HEK293 (cell line): Measurements from ENCODE around the gene EZH1.

Experiments
- GLI2 ChIP-seq: fragments of 450-650 bp; formaldehyde crosslinking; IDR thresholded peaks from 2 replicates; pipeline ENCODE4; 2017; ENCODE audit warnings: missing biosample characterization, missing genetic modification characterization, low read depth, borderline replicate concordance
- KLF10 ChIP-seq: fragments of 450-650 bp; IDR thresholded peaks from 2 replicates; pipeline ENCODE4 v1.5.1; 2018; ENCODE audit warnings: missing biosample characterization, mild to moderate bottlenecking, missing genetic modification characterization
- KLF9 ChIP-seq: fragments of 450-650 bp; formaldehyde crosslinking; IDR thresholded peaks from 2 replicates; pipeline ENCODE4 v1.5.1; 2016; ENCODE audit warnings: missing biosample characterization, missing genetic modification characterization, low read depth
- SALL2 ChIP-seq: fragments of 450-650 bp; formaldehyde crosslinking; IDR thresholded peaks from 2 replicates; pipeline ENCODE4 v1.5.0; 2017; ENCODE audit warnings: missing biosample characterization, mild to moderate bottlenecking, missing genetic modification characterization, borderline replicate concordance
- SCRT1 ChIP-seq: fragments of 450-650 bp; formaldehyde crosslinking; IDR thresholded peaks from 2 replicates; pipeline ENCODE4 v1.5.1; 2016; ENCODE audit warnings: missing biosample characterization, missing genetic modification characterization, borderline replicate concordance
- SP3 ChIP-seq: fragments of 450-650 bp; formaldehyde crosslinking; IDR thresholded peaks from 2 replicates; pipeline ENCODE4 v1.5.1; 2016; ENCODE audit warnings: missing biosample characterization, missing genetic modification characterization
- ZBTB21 ChIP-seq: fragments of 450-650 bp; formaldehyde crosslinking; IDR thresholded peaks from 2 replicates; pipeline ENCODE4 v1.5.1; 2017; ENCODE audit warnings: missing biosample characterization, missing genetic modification characterization
- ZNF16 ChIP-seq: fragments of 450-650 bp; formaldehyde crosslinking; IDR thresholded peaks from 2 replicates; pipeline ENCODE4 v1.5.1; 2016; ENCODE audit warnings: low read depth, missing biosample characterization, missing genetic modification characterization
- ZNF214 ChIP-seq: fragments of 450-650 bp; formaldehyde crosslinking; IDR thresholded peaks from 2 replicates; pipeline ENCODE4 v1.5.1; 2017; ENCODE audit warnings: missing biosample characterization, mild to moderate bottlenecking, missing genetic modification characterization, borderline replicate concordance
- ZNF302 ChIP-seq: fragments of 450-650 bp; formaldehyde crosslinking; IDR thresholded peaks from 2 replicates; pipeline ENCODE4 v1.5.1; 2016; ENCODE audit warnings: missing biosample characterization, missing genetic modification characterization, low read depth
- ZNF311 ChIP-seq: fragments of 450-650 bp; formaldehyde crosslinking; IDR thresholded peaks from 2 replicates; pipeline ENCODE4 v1.5.1; 2017; ENCODE audit warnings: missing biosample characterization, missing genetic modification characterization, borderline replicate concordance
- ZNF600 ChIP-seq: fragments of 450-650 bp; formaldehyde crosslinking; IDR thresholded peaks from 2 replicates; pipeline ENCODE4 v1.5.1; 2016; ENCODE audit warnings: missing biosample characterization, missing genetic modification characterization
- ZNF623 ChIP-seq: fragments of 450-650 bp; formaldehyde crosslinking; IDR thresholded peaks from 2 replicates; pipeline ENCODE4 v1.5.1; 2016; ENCODE audit warnings: missing biosample characterization, missing genetic modification characterization
- ZNF658 ChIP-seq: fragments of 450-650 bp; formaldehyde crosslinking; IDR thresholded peaks from 2 replicates; pipeline ENCODE4; 2016; ENCODE audit warnings: missing biosample characterization, missing genetic modification characterization
- ZNF768 ChIP-seq: fragments of 450-650 bp; formaldehyde crosslinking; IDR thresholded peaks from 2 replicates; pipeline ENCODE4 v1.5.1; 2018; ENCODE audit warnings: missing biosample characterization, mild to moderate bottlenecking, missing genetic modification characterization
- ZNF777 ChIP-seq: fragments of 450-650 bp; formaldehyde crosslinking; IDR thresholded peaks from 2 replicates; pipeline ENCODE4 v1.5.1; 2017; ENCODE audit warnings: missing biosample characterization, missing genetic modification characterization, borderline replicate concordance
- ZNF837 ChIP-seq: fragments of 450-650 bp; formaldehyde crosslinking; IDR thresholded peaks from 2 replicates; pipeline ENCODE4 v1.5.1; 2016; ENCODE audit warnings: missing biosample characterization, missing genetic modification characterization
- ZSCAN30 ChIP-seq: fragments of 450-650 bp; IDR thresholded peaks from 2 replicates; pipeline ENCODE4 v1.5.1; 2018; ENCODE audit warnings: missing biosample characterization, mild to moderate bottlenecking, missing genetic modification characterization, moderate library complexity
- TF ChIP-seq, protein P1 (sequence below): fragments of 450-650 bp; formaldehyde crosslinking; IDR thresholded peaks from 2 replicates; pipeline ENCODE4 v1.5.1; 2016; ENCODE audit warnings: missing biosample characterization, missing genetic modification characterization
- TF ChIP-seq, protein P2 (sequence below): fragments of 450-650 bp; formaldehyde crosslinking; IDR thresholded peaks from 2 replicates; pipeline ENCODE4 v1.5.1; 2016; ENCODE audit warnings: missing biosample characterization, missing genetic modification characterization
- TF ChIP-seq, protein P3 (sequence below): fragments of 450-650 bp; formaldehyde crosslinking; IDR thresholded peaks from 2 replicates; pipeline ENCODE4 v1.5.1; 2017; ENCODE audit warnings: missing biosample characterization, missing genetic modification characterization
- TF ChIP-seq, protein P4 (sequence below): fragments of 450-650 bp; formaldehyde crosslinking; IDR thresholded peaks from 2 replicates; pipeline ENCODE4 v1.5.1; 2016; ENCODE audit warnings: missing biosample characterization, missing genetic modification characterization
- TF ChIP-seq, protein P5 (sequence below): fragments of 450-650 bp; formaldehyde crosslinking; IDR thresholded peaks from 2 replicates; pipeline ENCODE4 v1.5.1; 2016; ENCODE audit warnings: missing biosample characterization, missing genetic modification characterization
- TF ChIP-seq, protein P6 (sequence below): fragments of 450-650 bp; formaldehyde crosslinking; IDR thresholded peaks from 2 replicates; pipeline ENCODE4 v1.5.1; 2016; ENCODE audit warnings: missing biosample characterization, missing genetic modification characterization
- TF ChIP-seq, protein P7 (sequence below): fragments of 450-650 bp; formaldehyde crosslinking; IDR thresholded peaks from 2 replicates; pipeline ENCODE4 v1.5.1; 2017; ENCODE audit warnings: missing biosample characterization, missing genetic modification characterization

EZH1 gene

DNA sequence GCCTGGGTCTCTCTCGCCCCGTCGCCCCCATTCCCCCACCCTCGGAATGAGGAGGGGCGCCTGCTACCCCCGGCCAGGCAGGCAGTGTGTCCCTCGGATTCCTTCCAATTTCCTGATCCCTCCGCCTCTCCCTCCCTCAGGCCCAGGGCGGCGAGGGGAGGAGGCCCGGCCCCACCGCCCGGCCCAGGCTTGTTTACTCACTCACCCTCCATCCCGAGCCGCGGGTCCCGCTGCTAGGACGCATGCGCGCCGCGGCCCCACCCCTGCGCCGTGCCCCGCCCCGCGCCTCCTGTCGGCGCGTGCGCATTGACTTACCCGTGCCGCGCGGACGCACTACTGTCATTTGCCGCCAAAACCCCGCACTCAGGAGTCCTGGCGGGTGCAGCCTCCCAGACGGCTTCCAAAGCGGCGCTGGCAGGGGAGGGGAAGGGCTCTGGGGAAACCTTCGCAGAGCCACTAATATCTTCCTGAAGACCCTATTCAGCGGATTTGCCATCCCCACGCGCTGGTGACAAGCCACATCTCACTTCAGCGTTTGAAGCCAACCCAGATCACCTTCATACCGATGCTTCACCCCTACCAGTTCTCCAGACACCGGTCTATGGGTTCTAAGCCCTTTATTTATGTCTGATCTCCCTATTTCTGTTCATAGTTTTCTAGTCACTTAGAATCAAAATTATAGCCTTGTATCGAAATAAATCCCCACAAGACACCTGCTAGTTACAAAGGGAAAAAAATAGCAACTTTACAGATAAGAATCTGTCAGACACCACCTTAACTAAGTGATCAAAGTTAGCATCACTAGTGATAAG lies at the start of gene EZH1 (continued):
- TF ChIP-seq, protein P1, sequence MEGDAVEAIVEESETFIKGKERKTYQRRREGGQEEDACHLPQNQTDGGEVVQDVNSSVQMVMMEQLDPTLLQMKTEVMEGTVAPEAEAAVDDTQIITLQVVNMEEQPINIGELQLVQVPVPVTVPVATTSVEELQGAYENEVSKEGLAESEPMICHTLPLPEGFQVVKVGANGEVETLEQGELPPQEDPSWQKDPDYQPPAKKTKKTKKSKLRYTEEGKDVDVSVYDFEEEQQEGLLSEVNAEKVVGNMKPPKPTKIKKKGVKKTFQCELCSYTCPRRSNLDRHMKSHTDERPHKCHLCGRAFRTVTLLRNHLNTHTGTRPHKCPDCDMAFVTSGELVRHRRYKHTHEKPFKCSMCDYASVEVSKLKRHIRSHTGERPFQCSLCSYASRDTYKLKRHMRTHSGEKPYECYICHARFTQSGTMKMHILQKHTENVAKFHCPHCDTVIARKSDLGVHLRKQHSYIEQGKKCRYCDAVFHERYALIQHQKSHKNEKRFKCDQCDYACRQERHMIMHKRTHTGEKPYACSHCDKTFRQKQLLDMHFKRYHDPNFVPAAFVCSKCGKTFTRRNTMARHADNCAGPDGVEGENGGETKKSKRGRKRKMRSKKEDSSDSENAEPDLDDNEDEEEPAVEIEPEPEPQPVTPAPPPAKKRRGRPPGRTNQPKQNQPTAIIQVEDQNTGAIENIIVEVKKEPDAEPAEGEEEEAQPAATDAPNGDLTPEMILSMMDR (tag by site-specific recombination): no peak
- TF ChIP-seq SALL2 (tag by site-specific recombination): no peak
- TF ChIP-seq ZSCAN30: no peak
- TF ChIP-seq, protein P2, sequence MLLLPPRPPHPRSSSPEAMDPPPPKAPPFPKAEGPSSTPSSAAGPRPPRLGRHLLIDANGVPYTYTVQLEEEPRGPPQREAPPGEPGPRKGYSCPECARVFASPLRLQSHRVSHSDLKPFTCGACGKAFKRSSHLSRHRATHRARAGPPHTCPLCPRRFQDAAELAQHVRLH (tag by site-specific recombination): no peak
- no peak for TF ChIP-seq SCRT1 (tag by site-specific recombination)
- TF ChIP-seq, protein P3, sequence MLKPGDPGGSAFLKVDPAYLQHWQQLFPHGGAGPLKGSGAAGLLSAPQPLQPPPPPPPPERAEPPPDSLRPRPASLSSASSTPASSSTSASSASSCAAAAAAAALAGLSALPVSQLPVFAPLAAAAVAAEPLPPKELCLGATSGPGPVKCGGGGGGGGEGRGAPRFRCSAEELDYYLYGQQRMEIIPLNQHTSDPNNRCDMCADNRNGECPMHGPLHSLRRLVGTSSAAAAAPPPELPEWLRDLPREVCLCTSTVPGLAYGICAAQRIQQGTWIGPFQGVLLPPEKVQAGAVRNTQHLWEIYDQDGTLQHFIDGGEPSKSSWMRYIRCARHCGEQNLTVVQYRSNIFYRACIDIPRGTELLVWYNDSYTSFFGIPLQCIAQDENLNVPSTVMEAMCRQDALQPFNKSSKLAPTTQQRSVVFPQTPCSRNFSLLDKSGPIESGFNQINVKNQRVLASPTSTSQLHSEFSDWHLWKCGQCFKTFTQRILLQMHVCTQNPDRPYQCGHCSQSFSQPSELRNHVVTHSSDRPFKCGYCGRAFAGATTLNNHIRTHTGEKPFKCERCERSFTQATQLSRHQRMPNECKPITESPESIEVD (tag by site-specific recombination): no peak
- TF ChIP-seq, protein P4, sequence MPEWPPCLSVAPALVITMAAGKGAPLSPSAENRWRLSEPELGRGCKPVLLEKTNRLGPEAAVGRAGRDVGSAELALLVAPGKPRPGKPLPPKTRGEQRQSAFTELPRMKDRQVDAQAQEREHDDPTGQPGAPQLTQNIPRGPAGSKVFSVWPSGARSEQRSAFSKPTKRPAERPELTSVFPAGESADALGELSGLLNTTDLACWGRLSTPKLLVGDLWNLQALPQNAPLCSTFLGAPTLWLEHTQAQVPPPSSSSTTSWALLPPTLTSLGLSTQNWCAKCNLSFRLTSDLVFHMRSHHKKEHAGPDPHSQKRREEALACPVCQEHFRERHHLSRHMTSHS: no peak
- no peak for TF ChIP-seq ZNF16 (tag by site-specific recombination)
- peak; percentile 83 for TF ChIP-seq SP3
- no peak for TF ChIP-seq ZNF302 (tag by site-specific recombination)
- no peak for TF ChIP-seq ZNF658 (tag by site-specific recombination)
- TF ChIP-seq, protein P5, sequence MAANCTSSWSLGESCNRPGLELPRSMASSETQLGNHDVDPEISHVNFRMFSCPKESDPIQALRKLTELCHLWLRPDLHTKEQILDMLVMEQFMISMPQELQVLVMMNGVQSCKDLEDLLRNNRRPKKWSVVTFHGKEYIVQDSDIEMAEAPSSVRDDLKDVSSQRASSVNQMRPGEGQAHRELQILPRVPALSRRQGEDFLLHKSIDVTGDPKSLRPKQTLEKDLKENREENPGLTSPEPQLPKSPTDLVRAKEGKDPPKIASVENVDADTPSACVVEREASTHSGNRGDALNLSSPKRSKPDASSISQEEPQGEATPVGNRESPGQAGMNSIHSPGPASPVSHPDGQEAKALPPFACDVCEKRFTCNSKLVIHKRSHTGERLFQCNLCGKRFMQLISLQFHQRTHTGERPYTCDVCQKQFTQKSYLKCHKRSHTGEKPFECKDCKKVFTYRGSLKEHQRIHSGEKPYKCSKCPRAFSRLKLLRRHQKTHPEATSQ (tag by site-specific recombination): 0 out of 2 replicates have a peak, but pooled peaks have one; percentile 7
- TF ChIP-seq ZNF311 (tag by site-specific recombination): no peak
- peak; percentile 92 for TF ChIP-seq ZNF777 (tag by site-specific recombination)
- TF ChIP-seq, protein P6, sequence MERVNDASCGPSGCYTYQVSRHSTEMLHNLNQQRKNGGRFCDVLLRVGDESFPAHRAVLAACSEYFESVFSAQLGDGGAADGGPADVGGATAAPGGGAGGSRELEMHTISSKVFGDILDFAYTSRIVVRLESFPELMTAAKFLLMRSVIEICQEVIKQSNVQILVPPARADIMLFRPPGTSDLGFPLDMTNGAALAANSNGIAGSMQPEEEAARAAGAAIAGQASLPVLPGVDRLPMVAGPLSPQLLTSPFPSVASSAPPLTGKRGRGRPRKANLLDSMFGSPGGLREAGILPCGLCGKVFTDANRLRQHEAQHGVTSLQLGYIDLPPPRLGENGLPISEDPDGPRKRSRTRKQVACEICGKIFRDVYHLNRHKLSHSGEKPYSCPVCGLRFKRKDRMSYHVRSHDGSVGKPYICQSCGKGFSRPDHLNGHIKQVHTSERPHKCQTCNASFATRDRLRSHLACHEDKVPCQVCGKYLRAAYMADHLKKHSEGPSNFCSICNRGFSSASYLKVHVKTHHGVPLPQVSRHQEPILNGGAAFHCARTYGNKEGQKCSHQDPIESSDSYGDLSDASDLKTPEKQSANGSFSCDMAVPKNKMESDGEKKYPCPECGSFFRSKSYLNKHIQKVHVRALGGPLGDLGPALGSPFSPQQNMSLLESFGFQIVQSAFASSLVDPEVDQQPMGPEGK (tag by site-specific recombination): peak; percentile 94
- no peak for TF ChIP-seq ZNF214 (tag by site-specific recombination)
- no peak for TF ChIP-seq ZNF837
- TF ChIP-seq ZBTB21 (tag by site-specific recombination): no peak
- TF ChIP-seq KLF10 (tag by site-specific recombination): peak; percentile 97
- peak; percentile 73 for TF ChIP-seq KLF9 (tag by site-specific recombination)
- no peak for TF ChIP-seq GLI2
- TF ChIP-seq ZNF768 (tag by site-specific recombination): no peak
- peak; percentile 48 for TF ChIP-seq ZNF600
- TF ChIP-seq, protein P7, sequence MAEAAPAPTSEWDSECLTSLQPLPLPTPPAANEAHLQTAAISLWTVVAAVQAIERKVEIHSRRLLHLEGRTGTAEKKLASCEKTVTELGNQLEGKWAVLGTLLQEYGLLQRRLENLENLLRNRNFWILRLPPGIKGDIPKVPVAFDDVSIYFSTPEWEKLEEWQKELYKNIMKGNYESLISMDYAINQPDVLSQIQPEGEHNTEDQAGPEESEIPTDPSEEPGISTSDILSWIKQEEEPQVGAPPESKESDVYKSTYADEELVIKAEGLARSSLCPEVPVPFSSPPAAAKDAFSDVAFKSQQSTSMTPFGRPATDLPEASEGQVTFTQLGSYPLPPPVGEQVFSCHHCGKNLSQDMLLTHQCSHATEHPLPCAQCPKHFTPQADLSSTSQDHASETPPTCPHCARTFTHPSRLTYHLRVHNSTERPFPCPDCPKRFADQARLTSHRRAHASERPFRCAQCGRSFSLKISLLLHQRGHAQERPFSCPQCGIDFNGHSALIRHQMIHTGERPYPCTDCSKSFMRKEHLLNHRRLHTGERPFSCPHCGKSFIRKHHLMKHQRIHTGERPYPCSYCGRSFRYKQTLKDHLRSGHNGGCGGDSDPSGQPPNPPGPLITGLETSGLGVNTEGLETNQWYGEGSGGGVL (tag by site-specific recombination): peak; percentile 89
- no peak for TF ChIP-seq ZNF623 (tag by site-specific recombination)
